ENCODE data around the gene FXYD6.

DNA sequence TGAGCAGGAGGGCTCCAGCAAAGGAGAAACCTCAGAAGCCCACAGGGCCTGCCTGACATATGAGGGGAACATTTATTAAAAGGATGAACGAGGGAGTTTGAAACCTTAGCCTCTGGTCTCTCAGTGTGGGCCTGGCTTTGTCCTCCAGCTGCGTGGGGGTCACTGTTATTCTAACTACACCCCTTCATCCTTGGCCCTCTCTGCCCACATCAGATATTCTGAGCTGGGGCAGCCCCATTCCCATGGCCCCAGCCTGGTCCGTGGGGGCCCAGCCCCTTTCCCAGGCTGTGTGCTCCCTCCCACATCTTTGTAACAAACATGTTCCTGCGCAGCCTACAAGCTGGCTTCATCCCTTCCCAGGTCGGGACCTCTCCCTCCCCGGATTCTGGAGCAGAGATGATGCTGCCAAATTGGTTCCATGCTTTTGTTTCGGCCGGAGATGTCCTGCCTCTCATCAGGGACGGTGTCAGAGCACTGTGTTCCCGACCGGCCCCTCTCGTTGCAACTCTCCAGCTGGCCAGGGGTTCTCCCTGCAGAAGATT lies 4.0 kb downstream of the FXYD6 start:
- TF ChIP-seq FOXP2 (optimal IDR thresholded peaks at IDR 0.05; ENCODE audit: borderline replicate concordance, extremely low read depth, extremely low read length, insufficient read depth) (no peak), POLR2AphosphoS5 (IDR thresholded peaks at IDR 0.05; ENCODE audit: low read depth, low read length) (no peak)
